ENCODE results near the gene GFI1B. TPM values are rescaled to one million over a fixed set of nuclear protein-coding genes. Genes with fewer than 3 reads are reported as not detected.

GFI1B gene
- total and polyA plus RNA-seq, 10 of the 15 experiments (the other 5 are each of a cell fraction or from before 2014, with no cell fraction given), result 0.04 to 0.11 (median 0.05) TPM; not detected in 7

GRCh38 chr9:133026426-133026825, 47.9 kb downstream of the GFI1B start:
- 36% methylated on average over 3 of the region's 3 CpGs for WGBS (ENCODE audit: insufficient coverage, insufficient replicate concordance, low lambda C conversion rate, missing lambda C conversion rate)
- Histone ChIP-seq H3K9ac (ENCODE audit: control insufficient read depth, insufficient read depth, low read length) (no peak overlapping the region), H4K20me1 (ENCODE audit: control insufficient read depth, insufficient read depth) (no peaks in the 10 kb centered on the region), H3K9me3 (replicated peaks; ENCODE audit: control insufficient read depth, insufficient read depth, low read length) (no peaks in the 10 kb centered on the region; the same call in 2 of the 3 replicates), H3K4me3 (no peak overlapping the region), H3K27ac (ENCODE audit: control insufficient read depth, insufficient read depth) (no peak overlapping the region), H3K4me1 (ENCODE audit: control insufficient read depth, insufficient read depth, low read length) (peaks cover 15% of the 10 kb centered on the region), H3K27me3 (replicated peaks in 1 of 2; ENCODE audit: control insufficient read depth in 2 of 2, insufficient read depth in 2 of 2, low read length in 1 of 2) (no peaks in the 10 kb centered on the region), H2AFZ (ENCODE audit: control insufficient read depth, low read depth, low read length) (no peak overlapping the region), H3K79me2 (ENCODE audit: control insufficient read depth, insufficient read depth, low read length) (peaks cover 18% of the 10 kb centered on the region), H3K36me3 (ENCODE audit: control insufficient read depth in 2 of 2, insufficient read depth in 2 of 2, low read length in 1 of 2) (no peaks in the 10 kb centered on the region), H3K4me2 (ENCODE audit: control insufficient read depth, insufficient read depth) (no peak overlapping the region)
- FAIRE-seq, result no peak
- in situ Hi-C loops (cut with MboI), result no loop called here
- no peak for DNase-seq (ENCODE audit: low read depth, low spot score)
- intact Hi-C loops (cut with micrococcal nuclease; ENCODE audit: unreplicated experiment), result loop anchor here (10.0 kb wide), 1 partner anchor 458 kb away; no protein-coding TSS in a partner anchor
- ChIA-PET POLR2A (interaction anchor here (0.6 to 1.3 kb wide), 2 partner anchors 117 to 128 kb away, joined by 3 read pairs; no protein-coding TSS in a partner anchor), CTCF (interaction anchor here (1.0 to 2.1 kb wide), 4 partner anchors 48 to 154 kb away, joined by 3 to 8 read pairs (median 4); partner anchors contain the start of gene GFI1B), SMC1A (ENCODE audit: uncharacterized antibody, unreplicated experiment) (interaction anchor here (1.0 kb wide), 1 partner anchor 118 kb away, joined by 3 read pairs; no protein-coding TSS in a partner anchor), RAD21 (ENCODE audit: unreplicated experiment) (interaction anchor here (1.4 to 1.8 kb wide), 2 partner anchors 118 to 121 kb away, joined by 3 to 6 read pairs; no protein-coding TSS in a partner anchor)
- no TSS peak for BruUV-seq (replicated peaks)
- TF ChIP-seq SIX5 (IDR thresholded peaks at IDR 0.05; ENCODE audit: low read depth, low read length, severe bottlenecking), result no peak
- TF ChIP-seq IKZF1 (conservative IDR thresholded peaks at IDR 0.05), result no peak
- TF ChIP-seq MEF2B (IDR thresholded peaks at IDR 0.05; ENCODE audit: partially characterized antibody, poor library complexity, severe bottlenecking), result no peak
- TF ChIP-seq CBX3 (IDR thresholded peaks at IDR 0.05; ENCODE audit: borderline replicate concordance, low read depth), result no peak
- TF ChIP-seq RELA (IDR thresholded peaks at IDR 0.05; ENCODE audit: borderline replicate concordance, partially characterized antibody), result no peak
- ATAC-seq, result no peak

GRCh38 chr9:133027134-133027533, 48.6 kb downstream of the GFI1B start:
- FAIRE-seq (no peak), ATAC-seq (no peak), DNase-seq (ENCODE audit: low read depth, low spot score) (no peak)
- RAD21 ChIA-PET (ENCODE audit: unreplicated experiment), result interaction anchor here (1.8 kb wide), 1 partner anchor 117 kb away, joined by 6 read pairs; no protein-coding TSS in a partner anchor
- POLR2A ChIA-PET, result no interaction called here
- H3K36me3 ChIP-seq (ENCODE audit: control insufficient read depth in 2 of 2, insufficient read depth in 2 of 2, low read length in 1 of 2), result no peaks in the 10 kb centered on the region
- WGBS (ENCODE audit: insufficient coverage, insufficient replicate concordance, low lambda C conversion rate, missing lambda C conversion rate), result 42% methylated on average over 5 of the region's 5 CpGs
- intact Hi-C loops (cut with micrococcal nuclease; ENCODE audit: unreplicated experiment), result loop anchor here (10.0 kb wide), 1 partner anchor 458 kb away; no protein-coding TSS in a partner anchor
- no peak overlapping the region for H3K4me3 ChIP-seq
- H4K20me1 ChIP-seq (ENCODE audit: control insufficient read depth, insufficient read depth), result no peaks in the 10 kb centered on the region
- no peak overlapping the region for H3K27ac ChIP-seq (ENCODE audit: control insufficient read depth, insufficient read depth)
- SMC1A ChIA-PET (ENCODE audit: uncharacterized antibody, unreplicated experiment), result no interaction called here
- BruUV-seq (replicated peaks), result no TSS peak
- peaks cover 24% of the 10 kb centered on the region for H3K79me2 ChIP-seq (ENCODE audit: control insufficient read depth, insufficient read depth, low read length)
- H3K4me2 ChIP-seq (ENCODE audit: control insufficient read depth, insufficient read depth), result no peak overlapping the region; the same call in 1 of the 2 replicates
- no peak for TF ChIP-seq SRF (IDR thresholded peaks at IDR 0.05; ENCODE audit: low read depth in 2 of 2, low read length in 2 of 2)
- CTCF ChIA-PET, result interaction anchor here (1.0 to 2.1 kb wide), 4 partner anchors 49 to 154 kb away, joined by 3 to 8 read pairs (median 4); partner anchors contain the start of gene GFI1B
- H3K9me3 ChIP-seq (replicated peaks; ENCODE audit: control insufficient read depth, insufficient read depth, low read length), result no peaks in the 10 kb centered on the region; the same call in 2 of the 3 replicates
- H3K9ac ChIP-seq (ENCODE audit: control insufficient read depth, insufficient read depth, low read length), result no peak overlapping the region
- H2AFZ ChIP-seq (ENCODE audit: control insufficient read depth, low read depth, low read length), result no peak overlapping the region
- H3K4me1 ChIP-seq (ENCODE audit: control insufficient read depth, insufficient read depth, low read length), result peaks cover 18% of the 10 kb centered on the region
- in situ Hi-C loops (cut with MboI), result no loop called here
- no peaks in the 10 kb centered on the region for H3K27me3 ChIP-seq (replicated peaks in 1 of 2; ENCODE audit: control insufficient read depth in 2 of 2, insufficient read depth in 2 of 2, low read length in 1 of 2)

All from GM12878 (cell line).